WERI-Rb-1 (cell line): ENCODE data around the gene SYNE2.

Source experiments
- DNase-seq: peaks from one replicate; pipeline ENCODE4 v3.0.0-alpha.2; 2020
- H3K27ac ChIP-seq: fragments of 250-450 bp; sonication (Bioruptor Pico); 2 replicates; pipeline ENCODE4 v1.5.1; 2020; ENCODE audit warnings: mild to moderate bottlenecking, moderate library complexity
- H3K27me3 ChIP-seq: fragments of 250-450 bp; sonication (Bioruptor Pico); 2 replicates; pipeline ENCODE4 v1.5.1; 2021; ENCODE audit warnings: mild to moderate bottlenecking, low read depth, moderate library complexity; ENCODE audit not compliant: insufficient read depth, severe bottlenecking
- H3K36me3 ChIP-seq: fragments of 250-450 bp; sonication (Bioruptor Pico); 2 replicates; pipeline ENCODE4 v1.5.1; 2020; ENCODE audit warnings: mild to moderate bottlenecking, moderate library complexity
- H3K4me3 ChIP-seq: 2 replicates; pipeline ENCODE4 v1.5.1; 2011; ENCODE audit warnings: low read depth, mild to moderate bottlenecking, control low read depth, low read length
- H3K9me3 ChIP-seq: fragments of 250-450 bp; sonication (Bioruptor Pico); 2 replicates; pipeline ENCODE4 v1.5.1; 2021; ENCODE audit warnings: mild to moderate bottlenecking, moderate library complexity; ENCODE audit not compliant: severe bottlenecking
- CTCF ChIP-seq: IDR thresholded peaks from 2 replicates; pipeline ENCODE4 v1.5.1; 2011; ENCODE audit warnings: low read depth, mild to moderate bottlenecking, control low read depth, inconsistent platforms, low read length

The SYNE2 gene

GRCh38 chr14:64245491-64245890 lies 392.7 kb downstream of the SYNE2 start:
- Histone ChIP-seq H3K9me3 (no peaks in the 10 kb centered on the region), H3K36me3 (no peaks in the 10 kb centered on the region), H3K4me3 (no peak overlapping the region), H3K27ac (no peak overlapping the region), H3K27me3 (no peaks in the 10 kb centered on the region)
- no peak for TF ChIP-seq CTCF
- DNase-seq: no peak

DNA sequence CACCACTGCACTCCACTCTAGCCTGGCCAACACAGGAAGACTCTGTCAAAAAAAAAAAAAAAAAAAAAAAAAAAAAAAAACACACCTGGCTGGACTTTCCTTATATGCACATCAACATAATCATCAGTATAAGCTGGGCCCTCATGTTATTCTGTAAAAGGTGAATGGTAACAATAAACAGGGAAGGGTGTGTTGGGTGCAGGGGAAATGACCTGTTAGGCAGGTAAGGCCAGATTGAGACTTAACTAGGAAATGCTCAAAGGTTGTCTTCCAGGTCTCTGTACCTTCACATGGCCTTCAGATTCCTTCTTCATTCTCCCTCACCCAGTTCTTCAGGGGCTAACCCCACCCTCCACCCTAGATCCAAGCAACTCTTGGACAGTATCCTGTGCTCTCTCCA lies 393.9 kb downstream of the SYNE2 start:
- no peak for DNase-seq

GRCh38 chr14:64247195-64247594 lies 394.4 kb downstream of the SYNE2 start:
- Histone ChIP-seq H3K27ac (no peak overlapping the region), H3K9me3 (no peaks in the 10 kb centered on the region), H3K4me3 (no peak overlapping the region), H3K27me3 (no peaks in the 10 kb centered on the region), H3K36me3 (no peaks in the 10 kb centered on the region)
- TF ChIP-seq CTCF: no peak
- DNase-seq: no peak

More for the DNA sequence above, 393.9 kb downstream of the SYNE2 start:
- no peaks in the 10 kb centered on the region for H3K36me3 ChIP-seq
- no peaks in the 10 kb centered on the region for H3K27me3 ChIP-seq
- H3K27ac ChIP-seq: no peak overlapping the region
- H3K4me3 ChIP-seq: no peak overlapping the region
- no peak for TF ChIP-seq CTCF
- H3K9me3 ChIP-seq: no peaks in the 10 kb centered on the region

- no peak for TF ChIP-seq CTCF
- H3K27ac ChIP-seq: no peak overlapping the region
These were observed 395.9 kb downstream of the SYNE2 start for GRCh38 chr14:64248689-64249088.

GRCh38 chr14:64249363-64249762 lies 396.6 kb downstream of the SYNE2 start:
- no peak for TF ChIP-seq CTCF
- Histone ChIP-seq H3K27ac (no peak overlapping the region), H3K4me3 (no peak overlapping the region), H3K9me3 (no peaks in the 10 kb centered on the region), H3K36me3 (no peaks in the 10 kb centered on the region), H3K27me3 (no peaks in the 10 kb centered on the region)
- DNase-seq: no peak

More at GRCh38 chr14:64248689-64249088, 395.9 kb downstream of the SYNE2 start:
- Histone ChIP-seq H3K9me3 (no peaks in the 10 kb centered on the region), H3K27me3 (no peaks in the 10 kb centered on the region), H3K36me3 (no peaks in the 10 kb centered on the region), H3K4me3 (no peak overlapping the region)
- no peak for DNase-seq

- H3K9me3 ChIP-seq: no peaks in the 10 kb centered on the region
- no peak for DNase-seq
- TF ChIP-seq CTCF: no peak
These were observed 400.9 kb downstream of the SYNE2 start for GRCh38 chr14:64253672-64254071.

More at GRCh38 chr14:64253672-64254071, 400.9 kb downstream of the SYNE2 start:
- Histone ChIP-seq H3K27me3 (no peaks in the 10 kb centered on the region), H3K4me3 (no peak overlapping the region), H3K27ac (no peak overlapping the region), H3K36me3 (no peaks in the 10 kb centered on the region)
